Neuronal stem cell (in vitro differentiated cells): ENCODE results near the gene MUC6.

Experiments used
- DNase-seq: peaks from one replicate; pipeline ENCODE4 v3.0.0-alpha.2; 2013; ENCODE audit warnings: low spot score
- H2AFZ ChIP-seq: one replicate; pipeline ENCODE4 v1.6.1; 2013; ENCODE audit warnings: mild to moderate bottlenecking, low read length, inconsistent platforms
- H2AK5ac ChIP-seq: 2 replicates; pipeline ENCODE4 v1.6.1; 2013; ENCODE audit warnings: low read depth, mild to moderate bottlenecking, inconsistent platforms, low read length, moderate library complexity, mixed read lengths
- H2BK120ac ChIP-seq: 2 replicates; pipeline ENCODE4 v1.6.1; 2013; ENCODE audit warnings: low read depth, mild to moderate bottlenecking, inconsistent platforms, low read length, moderate library complexity, mixed read lengths
- H2BK12ac ChIP-seq: one replicate; pipeline ENCODE4 v1.6.1; 2013; ENCODE audit warnings: low read length, inconsistent platforms
- H2BK15ac ChIP-seq: 2 replicates; pipeline ENCODE4 v1.6.1; 2013; ENCODE audit warnings: mild to moderate bottlenecking, low read length, inconsistent platforms, mixed read lengths
- H2BK5ac ChIP-seq: one replicate; pipeline ENCODE4 v1.6.1; 2013; ENCODE audit warnings: inconsistent platforms, mild to moderate bottlenecking, low read length, moderate library complexity
- H3K14ac ChIP-seq: one replicate; pipeline ENCODE4 v1.6.1; 2013; ENCODE audit warnings: low read length, inconsistent platforms
- H3K18ac ChIP-seq: 2 replicates; pipeline ENCODE4 v1.6.1; 2013; ENCODE audit warnings: low read length, inconsistent platforms
- H3K23ac ChIP-seq: 2 replicates; pipeline ENCODE4 v1.6.1; 2013; ENCODE audit warnings: low read depth, mild to moderate bottlenecking, mixed read lengths, low read length, inconsistent platforms; ENCODE audit not compliant: poor library complexity
- H3K27ac ChIP-seq: replicated peaks from 3 replicates; pipeline ENCODE4 v1.5.1; 2013; ENCODE audit warnings: low read length, inconsistent platforms
- H3K27me3 ChIP-seq, 3 experiments: 2 replicates each; pipeline ENCODE4 v1.6.1; 2013; ENCODE audit warnings: low read length in 3 of 3, mild to moderate bottlenecking in 2 of 3, inconsistent platforms in 1 of 3, low read depth in 1 of 3, mixed read lengths in 1 of 3, moderate library complexity in 1 of 3; ENCODE audit not compliant: control insufficient read depth in 3 of 3, insufficient read depth in 3 of 3
- H3K36me3 ChIP-seq, 2 donors: replicated peaks in 1 of 2; 2 replicates each; pipeline ENCODE4 v1.6.1; 2013; ENCODE audit warnings: low read length in 2 of 2; ENCODE audit not compliant: control insufficient read depth in 2 of 2, insufficient read depth in 2 of 2
- H3K4ac ChIP-seq: 2 replicates; pipeline ENCODE4 v1.6.1; 2013; ENCODE audit warnings: inconsistent platforms, mild to moderate bottlenecking, low read length, moderate library complexity
- H3K4me1 ChIP-seq, 2 donors: 1 replicate in 1 of 2; 2 replicates in 1 of 2; pipeline ENCODE4 v1.6.1; 2013; ENCODE audit warnings: low read length in 2 of 2, low read depth in 1 of 2; ENCODE audit not compliant: control insufficient read depth in 2 of 2, insufficient read depth in 1 of 2
- H3K4me2 ChIP-seq: one replicate; pipeline ENCODE4 v1.6.1; 2013; ENCODE audit warnings: mild to moderate bottlenecking, low read length, inconsistent platforms; ENCODE audit not compliant: insufficient read depth, poor library complexity, severe bottlenecking
- H3K4me3 ChIP-seq, 2 donors: 2 replicates each; pipeline ENCODE4 v1.5.1; 2013; ENCODE audit warnings: low read length in 2 of 2, mild to moderate bottlenecking in 2 of 2, inconsistent platforms in 1 of 2, moderate library complexity in 1 of 2
- H3K79me1 ChIP-seq: one replicate; pipeline ENCODE4 v1.6.1; 2013; ENCODE audit warnings: low read depth, mild to moderate bottlenecking, inconsistent platforms, low read length, moderate library complexity
- H3K9ac ChIP-seq: one replicate; pipeline ENCODE4 v1.6.1; 2013; ENCODE audit warnings: mild to moderate bottlenecking, low read depth, low read length, inconsistent platforms; ENCODE audit not compliant: poor library complexity
- H3K9me3 ChIP-seq, 2 donors: replicated peaks in 1 of 2; 2 replicates each; pipeline versions ENCODE3 to v1.6.1; 2013; ENCODE audit warnings: low read length in 2 of 2, mild to moderate bottlenecking in 2 of 2, inconsistent platforms in 1 of 2, low read depth in 1 of 2, mixed read lengths in 1 of 2, moderate library complexity in 1 of 2; ENCODE audit not compliant: control insufficient read depth in 2 of 2, insufficient read depth in 1 of 2
- H4K8ac ChIP-seq: one replicate; pipeline ENCODE4 v1.6.1; 2013; ENCODE audit warnings: low read depth, mild to moderate bottlenecking, inconsistent platforms, low read length, moderate library complexity
- H4K91ac ChIP-seq: one replicate; pipeline ENCODE4 v1.6.1; 2013; ENCODE audit warnings: low read length, low read depth, mild to moderate bottlenecking, inconsistent platforms; ENCODE audit not compliant: poor library complexity
- WGBS, 2 donors: extraction: QIAGEN DNeasy Blood & Tissue Kit; methylation state at CpG; one replicate each; pipeline ENCODE4 v1.1.7; 2013; ENCODE audit warnings: missing lambda C conversion rate in 2 of 2, mixed read lengths in 1 of 2; ENCODE audit not compliant: insufficient read length in 2 of 2, insufficient replicate concordance in 1 of 2; ENCODE audit errors: extremely low coverage in 2 of 2; 5-methylcytosine and 5-hydroxymethylcytosine counted together

Gene MUC6

DNA sequence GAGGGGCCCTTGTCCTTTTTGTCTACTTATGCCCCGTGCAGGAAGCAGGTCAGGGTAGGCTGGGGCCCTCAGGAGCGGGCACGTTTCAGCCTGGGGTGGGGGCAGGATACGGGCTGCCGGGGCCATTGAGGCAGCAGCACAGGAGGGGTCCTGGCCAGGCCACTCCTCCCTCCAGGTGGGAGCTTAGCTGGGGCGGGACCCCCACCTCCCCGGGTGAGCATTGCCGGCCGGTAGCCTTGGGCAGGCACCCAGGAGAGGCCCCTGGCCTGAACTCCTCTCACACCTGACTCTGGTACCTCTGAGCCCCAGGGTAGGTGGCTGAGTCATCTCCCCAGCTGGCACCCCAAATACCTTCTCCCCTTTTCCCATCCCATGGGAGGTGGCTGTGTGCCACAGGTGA, 5.0 kb upstream of the MUC6 start:
- peak overlapping the region; percentile 37 for H3K4ac ChIP-seq
- H3K4me2 ChIP-seq = no peak overlapping the region
- peak overlapping the region; percentile 70 for H2AK5ac ChIP-seq
- peaks cover 0 to 3% of the 10 kb centered on the region in 2 donors for H3K4me1 ChIP-seq
- H3K14ac ChIP-seq = peak overlapping the region; percentile 38
- H2BK15ac ChIP-seq = peak overlapping the region; percentile 67
- no peak overlapping the region for H2BK120ac ChIP-seq
- H3K18ac ChIP-seq = peak overlapping the region; percentile 48
- no peak overlapping the region for H4K8ac ChIP-seq
- H3K27ac ChIP-seq = no peak overlapping the region
- no peak overlapping the region for H2BK5ac ChIP-seq
- H2AFZ ChIP-seq = no peak overlapping the region
- H4K91ac ChIP-seq = no peak overlapping the region
- no peak overlapping the region for H3K4me3 ChIP-seq
- H3K9ac ChIP-seq = peak overlapping the region; percentile 21
- peaks cover 0 to 3% of the 10 kb centered on the region in 2 donors for H3K9me3 ChIP-seq
- WGBS, 2 donors = no CpG with 5 or more reads among the region's 9 CpGs
- H3K36me3 ChIP-seq = no peaks in the 10 kb centered on the region
- H3K79me1 ChIP-seq = no peaks in the 10 kb centered on the region
- H2BK12ac ChIP-seq = peak overlapping the region; percentile 84
- no peak for DNase-seq
- H3K27me3 ChIP-seq = peaks cover 0 to 10% (median 0%) of the 10 kb centered on the region in 3 experiments
- no peak overlapping the region for H3K23ac ChIP-seq

DNA sequence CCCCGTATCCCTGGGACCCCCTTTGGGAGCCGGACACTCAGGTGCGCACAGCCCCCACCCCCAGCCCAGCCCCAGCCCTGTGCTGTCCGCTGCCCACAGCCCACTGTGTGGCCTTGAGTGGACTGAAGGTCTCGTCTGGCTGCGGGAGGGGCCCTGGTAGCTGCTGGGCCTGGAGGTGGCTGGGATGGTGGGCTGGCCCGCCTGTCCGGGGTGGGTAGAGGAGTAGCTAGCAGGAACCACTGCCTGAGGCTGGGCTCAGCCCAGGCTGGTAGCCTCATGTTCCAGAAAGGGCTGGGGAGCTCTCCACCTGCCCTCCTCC, 4.6 kb upstream of the MUC6 start:
- Histone ChIP-seq H3K23ac (no peak overlapping the region), H4K91ac (no peak overlapping the region), H2AK5ac (peak overlapping the region; percentile 70), H3K79me1 (no peaks in the 10 kb centered on the region), H3K4ac (peak overlapping the region; percentile 37), H4K8ac (no peak overlapping the region), H3K14ac (peak overlapping the region; percentile 38), H2BK5ac (peak overlapping the region; percentile 82), H3K4me3 (no peak overlapping the region), H3K4me1 (peaks cover 0 to 3% of the 10 kb centered on the region in 2 donors), H3K9ac (no peak overlapping the region), H3K4me2 (no peak overlapping the region), H2BK12ac (peak overlapping the region; percentile 84), H3K27me3 (peaks cover 0 to 10% (median 0%) of the 10 kb centered on the region in 3 experiments), H2AFZ (no peak overlapping the region), H3K18ac (no peak overlapping the region), H2BK15ac (peak overlapping the region; percentile 67), H2BK120ac (no peak overlapping the region), H3K9me3 (peaks cover 0 to 3% of the 10 kb centered on the region in 2 donors), H3K27ac (no peak overlapping the region), H3K36me3 (no peaks in the 10 kb centered on the region)
- no CpG with 5 or more reads among the region's 8 CpGs for WGBS, 2 donors
- no peak for DNase-seq

DNA sequence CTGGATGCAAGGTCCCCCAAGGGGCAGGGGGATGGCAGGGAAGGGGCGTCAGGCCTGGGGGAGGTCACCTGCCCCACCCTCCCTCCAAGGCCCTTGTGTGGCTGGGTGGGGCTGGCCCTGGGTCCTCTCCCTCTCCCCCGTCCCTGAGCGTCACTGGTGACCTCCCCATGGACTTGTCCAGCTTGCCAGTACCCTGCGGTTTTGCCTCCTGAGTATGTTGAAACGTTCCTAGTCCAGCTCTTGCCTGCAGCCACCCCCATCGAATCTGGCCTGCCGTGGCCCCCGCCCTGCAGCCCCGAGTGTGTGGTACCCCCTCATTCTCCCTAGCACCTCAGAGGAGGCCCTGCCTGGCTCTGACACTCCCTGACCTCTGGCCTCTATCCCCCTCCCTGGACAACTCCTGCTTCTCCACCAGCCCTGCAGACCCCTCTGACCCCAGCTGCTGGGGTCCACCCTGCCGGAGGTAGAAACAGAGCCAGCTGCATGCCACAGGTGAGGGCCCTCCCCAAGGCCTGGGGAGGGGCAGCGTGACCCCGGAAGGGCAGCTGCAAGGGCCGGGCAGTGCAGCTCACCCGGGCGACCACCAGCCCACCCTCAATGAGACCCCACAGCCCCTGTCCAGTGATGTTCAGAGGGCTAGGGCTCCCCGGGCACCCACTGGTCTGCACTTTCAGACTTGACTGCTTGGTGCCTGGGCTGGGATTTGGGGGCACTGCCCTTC, 4.1 kb upstream of the MUC6 start:
- Histone ChIP-seq H2BK15ac (peak overlapping the region; percentile 33), H2AK5ac (peak overlapping the region; percentile 43), H3K27ac (no peak overlapping the region), H3K4me3 (no peak overlapping the region), H3K79me1 (no peaks in the 10 kb centered on the region), H3K36me3 (no peaks in the 10 kb centered on the region), H2BK12ac (no peak overlapping the region), H3K18ac (peak overlapping the region; percentile 44), H3K4ac (no peak overlapping the region), H4K8ac (no peak overlapping the region), H3K4me2 (no peak overlapping the region), H2BK120ac (no peak overlapping the region), H4K91ac (no peak overlapping the region), H3K23ac (peak overlapping the region; percentile 67), H3K4me1 (peaks cover 0 to 3% of the 10 kb centered on the region in 2 donors), H3K27me3 (peaks cover 0 to 10% (median 0%) of the 10 kb centered on the region in 3 experiments), H3K9ac (peak overlapping the region; percentile 15), H3K9me3 (peaks cover 0 to 3% of the 10 kb centered on the region in 2 donors), H2BK5ac (peak overlapping the region; percentile 82), H3K14ac (no peak overlapping the region), H2AFZ (no peak overlapping the region)
- no peak for DNase-seq
- no CpG with 5 or more reads among the region's 16 CpGs for WGBS, 2 donors

GRCh38 chr11:1039481-1040427, 3.2 kb upstream of the MUC6 start:
- no peak overlapping the region for H4K8ac ChIP-seq
- H3K4ac ChIP-seq = no peak overlapping the region
- peak overlapping the region; percentile 11 for H2BK12ac ChIP-seq
- H3K18ac ChIP-seq = peak overlapping the region; percentile 16
- no peak for DNase-seq
- no peak overlapping the region for H3K27ac ChIP-seq
- no peak overlapping the region for H2BK15ac ChIP-seq
- H3K23ac ChIP-seq = peak overlapping the region; percentile 67
- WGBS, 2 donors = no CpG with 5 or more reads among the region's 32 CpGs
- no peak overlapping the region for H3K4me2 ChIP-seq
- peaks cover 0 to 10% (median 0%) of the 10 kb centered on the region in 3 experiments for H3K27me3 ChIP-seq
- H2AFZ ChIP-seq = no peak overlapping the region
- peak overlapping the region; percentile 32 for H2BK5ac ChIP-seq
- H2BK120ac ChIP-seq = no peak overlapping the region
- H3K79me1 ChIP-seq = no peaks in the 10 kb centered on the region
- H4K91ac ChIP-seq = no peak overlapping the region
- peaks cover 0 to 3% of the 10 kb centered on the region in 2 donors for H3K9me3 ChIP-seq
- peaks cover 0 to 3% of the 10 kb centered on the region in 2 donors for H3K4me1 ChIP-seq
- H2AK5ac ChIP-seq = peak overlapping the region; percentile 34
- H3K4me3 ChIP-seq = no peak overlapping the region
- H3K9ac ChIP-seq = peak overlapping the region; percentile 15
- H3K14ac ChIP-seq = no peak overlapping the region
- H3K36me3 ChIP-seq = no peaks in the 10 kb centered on the region
